B cell (primary cell): ENCODE measurements around the gene CHST3. TPM values are rescaled to one million over a fixed set of nuclear protein-coding genes. Genes with fewer than 3 reads are reported as not detected.
A peak's percentile ranks its signal among the peaks of the same experiment; 100 is the strongest.

ENCODE experiments used
- ATAC-seq: fragments of 200-7000 bp; cut with Tn5 transposase; one replicate; pipeline ENCODE4 v1.10.0; 2021; ENCODE audit warnings: low read depth, mild to moderate bottlenecking, moderate number of reproducible peaks, moderate library complexity
- CTCF ChIA-PET: fragments of 350-600 bp; sonication (Branson Sonifier 250); formaldehyde crosslinking; loops from one replicate; lab custom pipeline; 2021; ENCODE audit warnings: antibody characterized with exemption, inconsistent platforms; lab: Charles Lee
- POLR2A ChIA-PET: fragments of 350-600 bp; sonication (Branson Sonifier 250); formaldehyde crosslinking; loops from one replicate; lab custom pipeline; 2021; ENCODE audit warnings: antibody characterized with exemption; lab: Charles Lee
- DNase-seq: peaks from one replicate; pipeline ENCODE4 v3.0.0; 2013
- H2AFZ ChIP-seq: 2 replicates; pipeline ENCODE4 v1.6.1; 2012; ENCODE audit warnings: mild to moderate bottlenecking, low read depth, low read length; ENCODE audit not compliant: insufficient read depth, poor library complexity, severe bottlenecking
- H3K27ac ChIP-seq, 2 donors: 1 replicate in 1 of 2; 2 replicates in 1 of 2; pipeline ENCODE4 v1.5.1; 2012 to 2013; ENCODE audit warnings: low read length in 2 of 2, mild to moderate bottlenecking in 2 of 2, moderate library complexity in 1 of 2
- H3K27me3 ChIP-seq, 4 experiments: fragments of 200-600 bp in 1 of 4; sonication (generic) in 1 of 4; replicated peaks in 1 of 4; 1 replicate in 2 of 4; 2 replicates in 2 of 4; pipeline versions ENCODE4 v1.6.1 to v1.7.0; 2013 to 2016; ENCODE audit warnings: low read length in 3 of 4, mild to moderate bottlenecking in 2 of 4, mixed read lengths in 1 of 4, moderate library complexity in 1 of 4; ENCODE audit not compliant: insufficient read depth in 4 of 4, control insufficient read depth in 3 of 4; ENCODE audit errors: control extremely low read depth in 1 of 4
- H3K36me3 ChIP-seq, 2 experiments: replicated peaks in 1 of 2; 1 replicate in 1 of 2; 2 replicates in 1 of 2; pipeline versions ENCODE4 v1.6.1 to v1.7.1; 2013; ENCODE audit warnings: low read length in 1 of 2; ENCODE audit not compliant: insufficient read depth in 2 of 2, control insufficient read depth in 1 of 2; ENCODE audit errors: control extremely low read depth in 1 of 2, extremely low read depth in 1 of 2
- H3K4me1 ChIP-seq, 2 donors: fragments of 200-600 bp in 1 of 2; sonication (generic) in 1 of 2; 1 replicate in 1 of 2; 2 replicates in 1 of 2; pipeline versions ENCODE4 v1.5.1 to v1.6.1; 2013 to 2017; ENCODE audit warnings: low read length in 2 of 2; ENCODE audit not compliant: control insufficient read depth in 2 of 2, insufficient read depth in 2 of 2
- H3K4me2 ChIP-seq: replicated peaks from 2 replicates; pipeline ENCODE3; 2012; ENCODE audit warnings: mild to moderate bottlenecking, low read depth, low read length; ENCODE audit not compliant: poor library complexity, severe bottlenecking
- H3K4me3 ChIP-seq, 5 experiments: fragments of 200-600 bp in 1 of 5; sonication (generic) in 1 of 5; 1 replicate in 3 of 5; 2 replicates in 2 of 5; pipeline versions ENCODE4 v1.5.1 to v1.7.0; 2011 to 2016; ENCODE audit warnings: low read length in 4 of 5, mild to moderate bottlenecking in 4 of 5, low read depth in 2 of 5, control low read depth in 1 of 5, moderate library complexity in 1 of 5; ENCODE audit not compliant: insufficient read depth in 1 of 5; ENCODE audit errors: control extremely low read depth in 1 of 5, extremely low read depth in 1 of 5
- H3K79me2 ChIP-seq: fragments of 200-600 bp; sonication (generic); one replicate; pipeline ENCODE4 v1.6.0; 2016; ENCODE audit warnings: low read length; ENCODE audit not compliant: control insufficient read depth, insufficient read depth
- H3K9ac ChIP-seq: fragments of 200-600 bp; sonication (generic); 2 replicates; pipeline ENCODE4 v1.6.1; 2017; ENCODE audit warnings: mild to moderate bottlenecking, low read length, moderate library complexity
- H3K9me3 ChIP-seq, 3 donors: one replicate each; pipeline versions ENCODE4 v1.6.1 to v1.7.1; 2013; ENCODE audit warnings: low read length in 2 of 3; ENCODE audit not compliant: control insufficient read depth in 2 of 3, insufficient read depth in 1 of 3; ENCODE audit errors: control extremely low read depth in 1 of 3
- H4K20me1 ChIP-seq: 2 replicates; pipeline ENCODE4 v1.6.0; 2012; ENCODE audit warnings: mild to moderate bottlenecking, low read length; ENCODE audit not compliant: insufficient read depth, control insufficient read depth, poor library complexity, severe bottlenecking
- H3K27ac Mint-ChIP-seq: one replicate; pipeline ENCODE4 v1.8.0; 2021; ENCODE audit warnings: mixed read lengths
- H3K27me3 Mint-ChIP-seq: one replicate; pipeline ENCODE4 v1.8.0; 2021; ENCODE audit warnings: mixed read lengths
- H3K4me1 Mint-ChIP-seq: one replicate; pipeline ENCODE4 v1.8.0; 2021; ENCODE audit warnings: mixed read lengths
- H3K4me3 Mint-ChIP-seq: one replicate; pipeline ENCODE4 v1.8.0; 2021; ENCODE audit warnings: mixed read lengths
- H3K9me3 Mint-ChIP-seq: one replicate; pipeline ENCODE4 v1.8.0; 2022; ENCODE audit warnings: mixed read lengths; ENCODE audit not compliant: insufficient read depth
- EZH2 ChIP-seq: IDR thresholded peaks from 2 replicates; pipeline ENCODE4 v1.6.1; 2012; ENCODE audit warnings: borderline replicate concordance, low read depth, mild to moderate bottlenecking, moderate library complexity, low read length; ENCODE audit not compliant: insufficient read depth, poor library complexity, severe bottlenecking
- WGBS: methylation state at CpG from one replicate; pipeline ENCODE4 v1.1.5; 2013; ENCODE audit warnings: missing lambda C conversion rate; ENCODE audit not compliant: insufficient coverage; 5-methylcytosine and 5-hydroxymethylcytosine counted together
- intact Hi-C: fragments of 100-400 bp; cut with micrococcal nuclease; formaldehyde crosslinking; loops from one replicate; pipeline ENCODE4 v1.10.0; 2022
- polyA plus RNA-seq: library from polyadenylated mRNA; depleted of rRNA; stranded (reverse); fragments of >200 nt; gene quantifications from 2 replicates; pipeline ENCODE4 v1.2.3, GENCODE V29; 2012
- total RNA-seq, 2 donors: library from RNA; stranded (reverse); fragments of 120-200 nt in 1 of 2; gene quantifications; 1 replicate in 1 of 2; 2 replicates in 1 of 2; pipeline versions ENCODE4 v1.2.3 to v1.2.4, GENCODE V29; 2013 to 2022
- TF ChIP-seq, protein P1 (sequence below): fragments of 200-600 bp; IDR thresholded peaks from one replicate; pipeline ENCODE4 v1.8.0; 2022; ENCODE audit warnings: antibody characterized with exemption, mild to moderate bottlenecking

Gene CHST3
- total and polyA plus RNA-seq, 2 donors (not counting 1 experiment from before 2014, with no cell fraction given), result 0.01 TPM; not detected in 1

DNA sequence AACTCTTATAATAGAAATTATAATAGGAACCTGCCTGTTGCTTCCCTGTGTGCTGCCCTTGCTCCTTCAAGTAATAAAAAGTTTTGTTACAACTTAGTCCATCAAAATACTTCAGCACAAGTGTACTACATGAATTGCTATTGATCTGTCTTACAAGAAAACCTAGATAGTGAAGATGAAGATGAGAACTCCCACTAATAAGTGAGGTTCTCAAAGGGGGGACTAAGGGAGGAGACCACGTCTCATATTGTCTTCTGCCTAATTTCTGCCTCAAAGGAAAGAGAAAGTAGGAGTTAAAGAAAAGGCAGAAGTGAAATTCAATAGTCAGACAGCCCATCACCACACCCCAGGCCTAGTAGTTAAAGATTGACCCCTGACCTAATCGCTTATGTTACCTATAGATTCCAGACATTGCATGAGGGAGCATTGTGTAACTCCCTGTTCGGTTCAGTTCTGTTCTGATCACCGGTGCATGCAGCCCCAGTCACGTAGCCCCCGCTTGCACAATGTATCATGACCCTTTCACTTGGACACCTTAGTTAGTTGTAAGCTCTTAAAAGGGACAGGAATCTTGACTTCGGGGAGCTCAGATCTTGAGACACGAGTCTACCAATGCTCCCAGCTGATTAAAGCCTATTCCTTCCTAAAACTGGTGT lies 18.2 kb upstream of the CHST3 start:
- no peaks in the 10 kb centered on the region for H3K27me3 Mint-ChIP-seq
- intact Hi-C loops, result no loop called here
- ChIA-PET CTCF (interaction anchor here (0.6 to 0.9 kb wide), 2 partner anchors 10 to 1069 kb away, joined by 3 to 4 read pairs; no protein-coding TSS in a partner anchor), POLR2A (no interaction called here)
- H3K27ac ChIP-seq, result no peak overlapping the region
- DNase-seq (peak; percentile 59), ATAC-seq (no peak)
- no peak overlapping the region for H3K4me2 ChIP-seq
- peaks cover 27% of the 10 kb centered on the region for H3K9me3 Mint-ChIP-seq
- peaks cover 2 to 75% (median 71%) of the 10 kb centered on the region in 3 donors for H3K9me3 ChIP-seq
- H3K79me2 ChIP-seq, result no peaks in the 10 kb centered on the region
- H3K4me1 ChIP-seq, result no peaks in the 10 kb centered on the region
- H3K4me1 Mint-ChIP-seq, result no peaks in the 10 kb centered on the region
- no peaks in the 10 kb centered on the region for H3K36me3 ChIP-seq
- no peaks in the 10 kb centered on the region for H4K20me1 ChIP-seq
- H3K27me3 ChIP-seq, result peaks cover 0 to 10% (median 0%) of the 10 kb centered on the region in 4 experiments
- no peak overlapping the region for H3K4me3 ChIP-seq
- TF ChIP-seq EZH2, result no peak
- TF ChIP-seq, protein P1, sequence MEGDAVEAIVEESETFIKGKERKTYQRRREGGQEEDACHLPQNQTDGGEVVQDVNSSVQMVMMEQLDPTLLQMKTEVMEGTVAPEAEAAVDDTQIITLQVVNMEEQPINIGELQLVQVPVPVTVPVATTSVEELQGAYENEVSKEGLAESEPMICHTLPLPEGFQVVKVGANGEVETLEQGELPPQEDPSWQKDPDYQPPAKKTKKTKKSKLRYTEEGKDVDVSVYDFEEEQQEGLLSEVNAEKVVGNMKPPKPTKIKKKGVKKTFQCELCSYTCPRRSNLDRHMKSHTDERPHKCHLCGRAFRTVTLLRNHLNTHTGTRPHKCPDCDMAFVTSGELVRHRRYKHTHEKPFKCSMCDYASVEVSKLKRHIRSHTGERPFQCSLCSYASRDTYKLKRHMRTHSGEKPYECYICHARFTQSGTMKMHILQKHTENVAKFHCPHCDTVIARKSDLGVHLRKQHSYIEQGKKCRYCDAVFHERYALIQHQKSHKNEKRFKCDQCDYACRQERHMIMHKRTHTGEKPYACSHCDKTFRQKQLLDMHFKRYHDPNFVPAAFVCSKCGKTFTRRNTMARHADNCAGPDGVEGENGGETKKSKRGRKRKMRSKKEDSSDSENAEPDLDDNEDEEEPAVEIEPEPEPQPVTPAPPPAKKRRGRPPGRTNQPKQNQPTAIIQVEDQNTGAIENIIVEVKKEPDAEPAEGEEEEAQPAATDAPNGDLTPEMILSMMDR, result no peak
- no peak overlapping the region for H3K9ac ChIP-seq
- whole genome bisulfite sequencing, result 95% methylated on average over 7 of the region's 8 CpGs
- no peak overlapping the region for H3K27ac Mint-ChIP-seq
- no peak overlapping the region for H3K4me3 Mint-ChIP-seq
- H2AFZ ChIP-seq, result no peak overlapping the region

- no peak overlapping the region for H2AFZ ChIP-seq
- H3K4me1 ChIP-seq, result no peaks in the 10 kb centered on the region
- peaks cover 2 to 77% (median 72%) of the 10 kb centered on the region in 3 donors for H3K9me3 ChIP-seq
- H3K79me2 ChIP-seq, result no peaks in the 10 kb centered on the region
- POLR2A ChIA-PET, result no interaction called here
- intact Hi-C loops, result no loop called here
- H3K27me3 ChIP-seq, result peaks cover 0 to 14% (median under 1%) of the 10 kb centered on the region in 4 experiments
- no peak overlapping the region for H3K27ac ChIP-seq
- H3K9ac ChIP-seq, result no peak overlapping the region
- no peak overlapping the region for H3K27ac Mint-ChIP-seq
- ATAC-seq (no peak), DNase-seq (no peak)
- no peaks in the 10 kb centered on the region for H3K27me3 Mint-ChIP-seq
- no peak overlapping the region for H3K4me3 Mint-ChIP-seq
- CTCF ChIA-PET, result interaction anchor here (0.9 kb wide), 1 partner anchor 10 kb away, joined by 3 read pairs; no protein-coding TSS in a partner anchor
- H3K36me3 ChIP-seq, result no peaks in the 10 kb centered on the region
- H4K20me1 ChIP-seq, result no peaks in the 10 kb centered on the region
- H3K4me3 ChIP-seq, result no peak overlapping the region
- H3K9me3 Mint-ChIP-seq, result peaks cover 25% of the 10 kb centered on the region
- H3K4me1 Mint-ChIP-seq, result no peaks in the 10 kb centered on the region
- 100% methylated on average over 3 of the region's 3 CpGs for WGBS
- no peak overlapping the region for H3K4me2 ChIP-seq
- TF ChIP-seq, protein P1, result no peak
- TF ChIP-seq EZH2, result no peak
Measured at GRCh38 chr10:71946700-71947099, 17.5 kb upstream of the CHST3 start.
